ENCODE data around the gene PRR5L.

DNA sequence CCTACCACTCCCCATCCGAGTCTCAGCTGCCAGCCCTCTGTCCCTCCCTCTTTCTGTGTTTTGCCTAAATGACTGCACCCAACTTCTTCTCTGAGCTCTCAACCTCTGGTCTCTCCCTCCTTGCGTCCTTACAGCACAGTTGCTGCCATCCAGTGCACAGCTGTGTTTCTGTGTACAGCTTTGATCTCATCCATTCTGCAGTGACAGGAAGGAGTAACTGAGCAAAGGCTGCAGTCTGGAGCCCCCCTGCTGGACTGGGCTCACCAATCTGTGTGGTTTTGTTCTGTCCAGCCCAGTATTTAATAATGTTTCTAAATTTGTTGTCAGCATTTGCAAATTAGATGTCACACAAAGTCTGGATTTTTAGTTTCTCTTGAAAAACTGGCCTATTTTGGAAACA lies 43.8 kb downstream of the PRR5L start:
- TF ChIP-seq, protein P1, sequence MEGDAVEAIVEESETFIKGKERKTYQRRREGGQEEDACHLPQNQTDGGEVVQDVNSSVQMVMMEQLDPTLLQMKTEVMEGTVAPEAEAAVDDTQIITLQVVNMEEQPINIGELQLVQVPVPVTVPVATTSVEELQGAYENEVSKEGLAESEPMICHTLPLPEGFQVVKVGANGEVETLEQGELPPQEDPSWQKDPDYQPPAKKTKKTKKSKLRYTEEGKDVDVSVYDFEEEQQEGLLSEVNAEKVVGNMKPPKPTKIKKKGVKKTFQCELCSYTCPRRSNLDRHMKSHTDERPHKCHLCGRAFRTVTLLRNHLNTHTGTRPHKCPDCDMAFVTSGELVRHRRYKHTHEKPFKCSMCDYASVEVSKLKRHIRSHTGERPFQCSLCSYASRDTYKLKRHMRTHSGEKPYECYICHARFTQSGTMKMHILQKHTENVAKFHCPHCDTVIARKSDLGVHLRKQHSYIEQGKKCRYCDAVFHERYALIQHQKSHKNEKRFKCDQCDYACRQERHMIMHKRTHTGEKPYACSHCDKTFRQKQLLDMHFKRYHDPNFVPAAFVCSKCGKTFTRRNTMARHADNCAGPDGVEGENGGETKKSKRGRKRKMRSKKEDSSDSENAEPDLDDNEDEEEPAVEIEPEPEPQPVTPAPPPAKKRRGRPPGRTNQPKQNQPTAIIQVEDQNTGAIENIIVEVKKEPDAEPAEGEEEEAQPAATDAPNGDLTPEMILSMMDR (optimal IDR thresholded peaks at IDR 0.05 in 1 of 3, IDR thresholded peaks at IDR 0.05 in 1 of 3, conservative IDR thresholded peaks at IDR 0.05 in 1 of 3; ENCODE audit: extremely low read depth in 1 of 3, insufficient read depth in 2 of 3, low read length in 3 of 3) = no peak
- no peak for TF ChIP-seq EZH2 (IDR thresholded peaks at IDR 0.05; ENCODE audit: low read length)
